ENCODE data around the gene COL6A2.

DNA sequence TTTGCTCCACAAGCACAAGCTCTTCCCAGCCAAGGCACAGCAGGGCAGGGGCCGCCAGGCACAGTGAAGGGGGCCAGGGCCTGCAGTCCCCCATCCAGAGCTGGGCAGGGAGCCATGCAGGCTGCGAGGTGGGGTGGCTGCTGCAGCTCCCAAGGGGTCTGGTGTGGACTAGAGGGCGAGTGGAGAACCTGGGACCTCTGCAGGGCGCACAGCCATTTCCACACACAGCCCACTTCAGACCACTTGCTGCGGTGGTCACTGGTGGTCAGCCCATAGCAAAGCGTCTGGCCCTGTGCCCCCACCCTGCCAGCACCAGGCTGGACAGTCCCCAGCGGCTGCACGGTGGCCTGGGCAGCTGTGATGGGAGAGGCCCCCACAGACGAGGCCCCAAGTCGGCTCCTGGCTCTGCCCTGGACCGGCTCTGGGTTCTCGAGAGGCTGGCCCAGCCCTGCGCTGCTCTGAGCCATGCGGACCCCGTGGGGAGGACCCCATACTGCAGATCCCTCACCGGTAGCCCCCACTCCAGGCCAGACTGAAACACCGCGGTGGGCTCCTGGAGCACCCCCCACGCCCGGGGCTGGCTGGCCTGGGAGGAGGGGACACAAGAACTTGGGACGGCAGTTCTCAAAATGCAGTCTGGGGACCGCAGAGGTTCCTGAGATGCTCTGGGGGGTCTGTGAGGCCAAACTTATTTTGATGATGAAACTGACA lies 47.1 kb upstream of the COL6A2 start:
- TF ChIP-seq CTBP1 (IDR thresholded peaks at IDR 0.05; ENCODE audit: borderline replicate concordance) (no peak), FOXA1 (IDR thresholded peaks at IDR 0.05) (no peak), SUZ12 (IDR thresholded peaks at IDR 0.05) (no peak), PKNOX1 (IDR thresholded peaks at IDR 0.05) (no peak), FOXK2 (IDR thresholded peaks at IDR 0.05) (no peak), BHLHE40 (IDR thresholded peaks at IDR 0.05; ENCODE audit: borderline replicate concordance) (no peak), LEF1 (IDR thresholded peaks at IDR 0.05; ENCODE audit: borderline replicate concordance) (no peak), FOXM1 (IDR thresholded peaks at IDR 0.05; ENCODE audit: borderline replicate concordance) (no peak), ARNT (IDR thresholded peaks at IDR 0.05) (no peak), TARDBP (IDR thresholded peaks at IDR 0.05) (no peak), HDGF (IDR thresholded peaks at IDR 0.05; ENCODE audit: borderline replicate concordance) (no peak), SP1 (IDR thresholded peaks at IDR 0.05) (no peak), ELF4 (IDR thresholded peaks at IDR 0.05) (no peak)

Measured in HEK293T (cell line).